ENCODE data around the gene FOXR1. TPM values are rescaled to one million over a fixed set of nuclear protein-coding genes. Genes with fewer than 3 reads are reported as not detected.

Gene FOXR1
- total RNA-seq, 1 donor from 2014 or later, result not detected

- no peak overlapping the region for H3K9ac ChIP-seq
- H4K20me1 ChIP-seq (ENCODE audit: low read depth), result peaks cover 22% of the 10 kb centered on the region
These were observed 56.9 kb downstream of the FOXR1 start for GRCh38 chr11:119028346-119029068.

DNA sequence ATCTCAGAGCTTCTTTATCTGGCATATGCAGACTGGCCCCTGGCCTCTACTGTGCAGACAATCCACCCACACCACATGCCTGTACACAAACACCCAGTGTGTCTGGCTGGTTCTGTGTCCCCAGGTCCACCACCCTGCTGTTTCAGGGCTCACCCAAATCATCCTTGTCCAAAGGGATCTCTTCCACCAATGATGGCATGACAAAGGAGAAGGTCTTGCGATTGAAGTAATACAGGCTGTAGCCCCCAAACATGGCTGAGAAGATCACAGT lies 57.4 kb downstream of the FOXR1 start:
- H3K4me3 ChIP-seq, result peak overlapping the region; percentile 71
- Mint-ChIP-seq H3K4me3 (peak overlapping the region; percentile 84), H3K36me3 (peaks cover 16% of the 10 kb centered on the region), H3K27ac (no peak overlapping the region), H3K27me3 (ENCODE audit: insufficient read depth, low read depth) (peaks cover 4% of the 10 kb centered on the region), H3K4me1 (peaks cover 20% of the 10 kb centered on the region), H3K9me3 (no peaks in the 10 kb centered on the region)
- DNase-seq (ENCODE audit: low spot score), result no peak
- H3K27me3 ChIP-seq, result no peaks in the 10 kb centered on the region
- peaks cover 22% of the 10 kb centered on the region for H4K20me1 ChIP-seq (ENCODE audit: low read depth)
- TF ChIP-seq EZH2 (IDR thresholded peaks at IDR 0.05), result no peak
- no peak for TF ChIP-seq EZH2phosphoT487 (IDR thresholded peaks at IDR 0.05)
- TF ChIP-seq, protein P1, sequence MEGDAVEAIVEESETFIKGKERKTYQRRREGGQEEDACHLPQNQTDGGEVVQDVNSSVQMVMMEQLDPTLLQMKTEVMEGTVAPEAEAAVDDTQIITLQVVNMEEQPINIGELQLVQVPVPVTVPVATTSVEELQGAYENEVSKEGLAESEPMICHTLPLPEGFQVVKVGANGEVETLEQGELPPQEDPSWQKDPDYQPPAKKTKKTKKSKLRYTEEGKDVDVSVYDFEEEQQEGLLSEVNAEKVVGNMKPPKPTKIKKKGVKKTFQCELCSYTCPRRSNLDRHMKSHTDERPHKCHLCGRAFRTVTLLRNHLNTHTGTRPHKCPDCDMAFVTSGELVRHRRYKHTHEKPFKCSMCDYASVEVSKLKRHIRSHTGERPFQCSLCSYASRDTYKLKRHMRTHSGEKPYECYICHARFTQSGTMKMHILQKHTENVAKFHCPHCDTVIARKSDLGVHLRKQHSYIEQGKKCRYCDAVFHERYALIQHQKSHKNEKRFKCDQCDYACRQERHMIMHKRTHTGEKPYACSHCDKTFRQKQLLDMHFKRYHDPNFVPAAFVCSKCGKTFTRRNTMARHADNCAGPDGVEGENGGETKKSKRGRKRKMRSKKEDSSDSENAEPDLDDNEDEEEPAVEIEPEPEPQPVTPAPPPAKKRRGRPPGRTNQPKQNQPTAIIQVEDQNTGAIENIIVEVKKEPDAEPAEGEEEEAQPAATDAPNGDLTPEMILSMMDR (IDR thresholded peaks at IDR 0.05), result no peak
- H2AFZ ChIP-seq (replicated peaks), result no peak overlapping the region
- H3K27ac ChIP-seq, result peak overlapping the region; percentile 65
- peaks cover 10% of the 10 kb centered on the region for H3K4me1 ChIP-seq
- H3K9me3 ChIP-seq (ENCODE audit: low read depth), result no peaks in the 10 kb centered on the region
- no peaks in the 10 kb centered on the region for H3K36me3 ChIP-seq
- peaks cover 27% of the 10 kb centered on the region for H3F3A ChIP-seq (ENCODE audit: low read depth)
- H3K79me2 ChIP-seq (ENCODE audit: low read depth), result peaks cover 28% of the 10 kb centered on the region
- H3K4me2 ChIP-seq, result peak overlapping the region; percentile 86
- H3K9ac ChIP-seq, result no peak overlapping the region

More at GRCh38 chr11:119028346-119029068, 56.9 kb downstream of the FOXR1 start:
- peaks cover 32% of the 10 kb centered on the region for H3F3A ChIP-seq (ENCODE audit: low read depth)
- DNase-seq (ENCODE audit: low spot score), result no peak
- H3K27ac Mint-ChIP-seq, result no peak overlapping the region
- no peaks in the 10 kb centered on the region for H3K9me3 Mint-ChIP-seq
- peaks cover 28% of the 10 kb centered on the region for H3K79me2 ChIP-seq (ENCODE audit: low read depth)
- H3K9me3 ChIP-seq (ENCODE audit: low read depth), result no peaks in the 10 kb centered on the region
- peaks cover 20% of the 10 kb centered on the region for H3K4me1 Mint-ChIP-seq
- no peaks in the 10 kb centered on the region for H3K36me3 ChIP-seq
- H3K4me3 Mint-ChIP-seq, result peak overlapping the region; percentile 84
- H2AFZ ChIP-seq (replicated peaks), result no peak overlapping the region
- no peaks in the 10 kb centered on the region for H3K27me3 ChIP-seq
- H3K36me3 Mint-ChIP-seq, result peaks cover 17% of the 10 kb centered on the region
- H3K4me3 ChIP-seq, result peak overlapping the region; percentile 71
- TF ChIP-seq EZH2phosphoT487 (IDR thresholded peaks at IDR 0.05) (no peak), EZH2 (IDR thresholded peaks at IDR 0.05) (no peak)
- TF ChIP-seq, protein P1 (IDR thresholded peaks at IDR 0.05), result no peak
- peaks cover 4% of the 10 kb centered on the region for H3K27me3 Mint-ChIP-seq (ENCODE audit: insufficient read depth, low read depth)
- H3K27ac ChIP-seq, result peak overlapping the region; percentile 65
- H3K4me2 ChIP-seq, result peak overlapping the region; percentile 86
- peaks cover 10% of the 10 kb centered on the region for H3K4me1 ChIP-seq

GRCh38 chr11:119029340-119030028 lies 57.9 kb downstream of the FOXR1 start:
- Mint-ChIP-seq H3K4me3 (peak overlapping the region; percentile 84), H3K27me3 (ENCODE audit: insufficient read depth, low read depth) (peaks cover 4% of the 10 kb centered on the region)

More at GRCh38 chr11:119029340-119030028, 57.9 kb downstream of the FOXR1 start:
- H3K9ac ChIP-seq, result no peak overlapping the region
- TF ChIP-seq, protein P1 (IDR thresholded peaks at IDR 0.05), result no peak
- TF ChIP-seq EZH2phosphoT487 (IDR thresholded peaks at IDR 0.05) (no peak), EZH2 (IDR thresholded peaks at IDR 0.05) (no peak)
- no peaks in the 10 kb centered on the region for H3K9me3 ChIP-seq (ENCODE audit: low read depth)
- peak overlapping the region; percentile 86 for H3K4me2 ChIP-seq
- H2AFZ ChIP-seq (replicated peaks), result no peak overlapping the region
- H3K4me3 ChIP-seq, result peak overlapping the region; percentile 71
- Mint-ChIP-seq H3K27ac (peak overlapping the region; percentile 10), H3K9me3 (no peaks in the 10 kb centered on the region), H3K4me1 (peaks cover 17% of the 10 kb centered on the region), H3K36me3 (peaks cover 16% of the 10 kb centered on the region)
- H3K36me3 ChIP-seq, result no peaks in the 10 kb centered on the region
- DNase-seq (ENCODE audit: low spot score), result peak; percentile 45
- H3K79me2 ChIP-seq (ENCODE audit: low read depth), result peaks cover 28% of the 10 kb centered on the region
- peak overlapping the region; percentile 65 for H3K27ac ChIP-seq
- H3K4me1 ChIP-seq, result peaks cover 10% of the 10 kb centered on the region
- H3K27me3 ChIP-seq, result no peaks in the 10 kb centered on the region
- peaks cover 22% of the 10 kb centered on the region for H4K20me1 ChIP-seq (ENCODE audit: low read depth)
- peaks cover 22% of the 10 kb centered on the region for H3F3A ChIP-seq (ENCODE audit: low read depth)
